Measurements from ENCODE around the gene DMBX1. TPM values are rescaled to one million over a fixed set of nuclear protein-coding genes. Genes with fewer than 3 reads are reported as not detected.
A peak's percentile ranks its signal among the peaks of the same experiment; 100 is the strongest.

Gene DMBX1
- total and polyA plus RNA-seq, 5 donors, result not detected

DNA sequence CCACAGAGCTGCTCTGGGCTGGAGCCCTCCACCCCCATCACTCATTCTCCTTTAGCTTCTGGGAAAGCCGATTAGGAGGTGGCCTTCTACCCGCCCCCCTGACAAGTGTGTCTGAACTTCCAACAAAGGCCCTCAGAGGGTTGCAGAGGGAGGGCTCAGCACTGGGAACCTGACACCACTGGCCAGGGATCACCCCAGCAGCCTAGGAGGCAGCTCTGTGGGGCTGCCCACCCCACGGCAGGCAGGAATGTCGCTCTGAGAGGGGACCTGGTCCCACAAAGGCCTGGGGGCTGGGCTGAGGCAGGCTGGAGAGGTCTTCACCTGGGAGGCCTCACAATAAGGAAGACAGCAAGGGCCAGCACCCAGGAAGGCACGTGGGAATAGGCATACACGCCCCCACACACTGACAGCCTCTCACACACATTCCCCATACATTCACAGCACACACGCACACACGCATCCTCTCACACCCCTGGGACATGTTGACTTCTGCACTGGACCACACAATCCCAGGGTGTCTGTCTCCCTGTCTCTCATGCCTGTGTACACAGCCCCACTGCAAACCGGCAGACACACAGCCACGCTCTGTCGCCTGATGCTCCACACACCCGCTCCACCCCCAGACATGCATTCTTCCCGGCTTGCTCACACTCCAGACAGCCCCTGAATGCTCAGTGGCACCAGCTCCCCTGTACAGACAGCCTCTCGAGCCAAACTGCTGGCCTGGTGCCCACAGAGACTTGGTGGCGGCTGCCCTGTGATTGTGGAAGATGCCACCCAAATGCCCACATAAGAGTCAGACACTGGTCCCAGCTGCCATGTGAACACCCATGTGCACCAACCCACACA lies 30.7 kb downstream of the DMBX1 start:
- Histone ChIP-seq H3K4me3 (ENCODE audit: low read length) (no peak overlapping the region), H3K27ac (ENCODE audit: low read length) (no peak overlapping the region), H3K4me1 (ENCODE audit: control insufficient read depth, insufficient read depth, low read length) (peaks cover 5% of the 10 kb centered on the region), H3K9me3 (ENCODE audit: control insufficient read depth, low read length) (no peaks in the 10 kb centered on the region), H3K27me3 (ENCODE audit: control insufficient read depth, insufficient read depth) (no peaks in the 10 kb centered on the region)
- intact Hi-C loops (cut with DNase I), result loop anchor here in 2 of 4 donors (10.0 kb wide), 2 partner anchors 75 to 115 kb away; no protein-coding TSS in a partner anchor
- peak in 1 of 3 donors; percentile 40 for DNase-seq
- ATAC-seq, result peak in 1 of 2 donors; percentile 32
- 42% methylated on average over 15 of the region's 15 CpGs for WGBS

DNA sequence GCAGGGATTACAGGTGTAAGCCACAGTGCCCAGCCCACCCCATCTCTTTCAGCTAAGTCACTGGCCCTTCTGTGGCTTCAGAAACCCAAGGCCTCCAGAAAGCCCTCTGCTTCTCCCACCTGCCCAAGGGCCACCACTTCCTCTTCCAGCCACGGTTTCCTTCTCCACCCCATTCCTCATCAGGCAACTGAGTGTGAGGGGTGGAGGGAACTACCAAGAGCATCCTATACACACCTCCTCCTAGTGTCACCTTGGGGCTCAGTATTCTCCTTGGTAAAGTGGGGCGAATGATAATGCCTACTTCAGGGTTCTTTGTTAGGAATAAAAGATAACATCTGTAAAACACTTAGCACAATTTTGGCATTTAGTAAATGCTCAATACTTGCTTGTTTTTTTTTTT lies 31.8 kb downstream of the DMBX1 start:
- Histone ChIP-seq H3K4me3 (ENCODE audit: low read length) (no peak overlapping the region), H3K4me1 (ENCODE audit: control insufficient read depth, insufficient read depth, low read length) (peaks cover 5% of the 10 kb centered on the region), H3K9me3 (ENCODE audit: control insufficient read depth, low read length) (no peaks in the 10 kb centered on the region), H3K27me3 (ENCODE audit: control insufficient read depth, insufficient read depth) (no peaks in the 10 kb centered on the region), H3K27ac (ENCODE audit: low read length) (no peak overlapping the region)
- DNase-seq (no peak), ATAC-seq (no peak)
- WGBS, result 77% methylated on average over 2 of the region's 2 CpGs
- intact Hi-C loops (cut with DNase I), result loop anchor here in 2 of 4 donors (10.0 kb wide), 2 partner anchors 77 to 117 kb away; no protein-coding TSS in a partner anchor

DNA sequence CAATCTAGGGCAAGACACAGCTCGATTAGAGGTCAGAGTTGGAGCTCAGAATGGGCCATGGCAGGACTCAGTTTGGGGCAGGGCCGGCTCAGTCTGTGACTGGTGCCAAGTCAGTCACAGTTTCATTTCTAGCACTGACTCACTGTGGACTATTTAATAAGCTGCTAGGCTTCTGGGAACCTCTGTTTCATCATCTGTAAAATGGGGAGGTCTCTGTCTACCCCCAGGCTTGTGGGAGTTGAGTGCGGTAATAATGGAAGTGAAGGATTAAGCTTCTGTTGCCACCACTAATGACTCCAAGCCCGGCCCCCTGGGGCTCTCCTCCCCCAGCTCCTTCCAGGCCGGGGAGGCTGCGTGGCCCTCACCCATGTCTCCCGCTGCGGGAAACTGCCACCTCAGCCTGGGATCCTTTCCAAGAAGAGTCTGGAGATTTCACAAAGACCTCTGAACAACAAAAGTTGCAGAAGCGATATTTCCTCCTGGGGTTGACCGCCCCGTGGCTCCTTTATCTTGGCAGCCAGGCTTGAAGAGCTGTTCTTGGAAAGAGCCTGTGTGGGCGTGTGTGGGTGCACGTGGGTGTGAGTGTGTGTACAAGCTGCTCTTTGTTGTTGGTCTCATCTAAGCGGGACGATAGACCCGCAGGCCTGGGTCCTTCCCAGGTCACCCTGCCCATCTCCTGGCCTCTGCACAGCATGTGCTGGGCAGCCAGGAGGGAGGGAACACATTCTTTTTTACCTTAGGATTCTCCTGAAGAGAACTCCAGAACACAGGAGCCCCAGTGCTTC lies 32.7 kb downstream of the DMBX1 start:
- ATAC-seq (peak; percentile 67 to 71), DNase-seq (peak; percentile 69 to 78 (median 73))
- Histone ChIP-seq H3K27ac (ENCODE audit: low read length) (no peak overlapping the region), H3K4me1 (ENCODE audit: control insufficient read depth, insufficient read depth, low read length) (peaks cover 5% of the 10 kb centered on the region), H3K9me3 (ENCODE audit: control insufficient read depth, low read length) (no peaks in the 10 kb centered on the region), H3K4me3 (ENCODE audit: low read length) (no peak overlapping the region), H3K27me3 (ENCODE audit: control insufficient read depth, insufficient read depth) (no peaks in the 10 kb centered on the region)
- intact Hi-C loops (cut with DNase I), result loop anchor here in 2 of 4 donors (10.0 kb wide), 2 partner anchors 78 to 118 kb away; no protein-coding TSS in a partner anchor
- WGBS, result 13% methylated on average over 16 of the region's 16 CpGs

DNA sequence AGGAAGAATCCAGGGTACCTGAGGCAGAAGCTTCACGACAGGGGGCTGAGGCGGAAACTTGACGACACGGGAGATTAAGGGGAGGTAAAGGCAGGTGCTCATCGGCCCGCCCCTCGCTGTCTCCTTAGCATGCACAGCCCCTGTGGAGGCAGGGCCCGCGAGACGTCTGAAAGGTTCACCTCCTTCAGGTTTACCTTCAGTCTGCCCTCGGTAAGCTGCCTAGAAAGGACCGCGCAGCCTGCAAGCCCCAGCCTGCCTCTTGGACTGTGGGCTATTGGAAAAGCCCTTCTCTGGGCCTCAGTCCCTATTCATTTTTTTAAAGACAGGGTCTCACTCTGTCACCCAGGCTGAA lies 33.3 kb downstream of the DMBX1 start:
- WGBS, result 76% methylated on average over 13 of the region's 13 CpGs
- no peaks in the 10 kb centered on the region for H3K9me3 ChIP-seq (ENCODE audit: control insufficient read depth, low read length)
- no peak overlapping the region for H3K27ac ChIP-seq (ENCODE audit: low read length)
- intact Hi-C loops (cut with DNase I), result loop anchor here in 2 of 4 donors (10.0 kb wide), 2 partner anchors 78 to 118 kb away; no protein-coding TSS in a partner anchor
- no peak overlapping the region for H3K4me3 ChIP-seq (ENCODE audit: low read length)
- no peaks in the 10 kb centered on the region for H3K27me3 ChIP-seq (ENCODE audit: control insufficient read depth, insufficient read depth)
- H3K4me1 ChIP-seq (ENCODE audit: control insufficient read depth, insufficient read depth, low read length), result peaks cover 5% of the 10 kb centered on the region
- ATAC-seq (no peak), DNase-seq (no peak)

DNA sequence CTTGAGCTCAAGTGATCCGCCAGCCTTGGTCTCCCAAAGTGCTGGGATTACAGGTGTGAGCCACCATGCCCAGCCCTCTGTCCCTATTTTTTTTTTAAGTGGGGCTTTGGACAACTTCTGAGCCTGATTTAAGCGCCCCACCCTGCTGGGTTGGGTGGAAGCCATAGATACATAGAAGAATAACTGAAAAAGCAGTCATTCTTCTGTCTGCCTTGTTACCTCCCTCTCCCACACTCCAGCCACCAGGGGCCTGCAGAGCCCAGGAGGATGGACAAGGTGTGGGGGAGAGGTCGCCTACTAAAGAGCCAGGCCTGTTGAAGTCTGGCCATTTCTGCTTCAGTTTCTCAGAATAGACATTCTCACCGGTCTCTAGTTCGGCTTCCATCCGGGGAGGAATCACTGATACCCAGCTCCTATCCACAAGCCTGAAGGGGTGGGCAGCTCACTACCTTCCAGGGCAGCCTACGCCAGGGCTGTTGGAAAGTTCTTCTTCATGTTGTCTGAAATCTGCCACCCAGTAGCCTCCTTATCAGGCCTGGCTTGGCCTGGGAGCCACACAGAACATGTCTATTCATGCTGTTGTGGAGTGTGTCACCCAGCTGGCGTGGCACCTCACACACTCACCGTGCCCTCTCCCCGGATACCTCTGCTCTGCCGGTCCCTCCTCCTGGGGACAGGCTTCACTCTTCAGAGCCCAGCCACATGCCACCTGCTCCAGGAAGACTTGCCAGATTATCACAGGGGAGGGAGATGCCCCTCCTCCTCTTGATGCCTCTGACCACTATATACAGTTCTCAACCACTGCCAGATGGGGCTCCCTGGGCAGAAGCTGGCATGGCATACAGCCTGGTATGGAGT lies 34.1 kb downstream of the DMBX1 start:
- Histone ChIP-seq H3K4me1 (ENCODE audit: control insufficient read depth, insufficient read depth, low read length) (peaks cover 5% of the 10 kb centered on the region), H3K27ac (ENCODE audit: low read length) (no peak overlapping the region), H3K9me3 (ENCODE audit: control insufficient read depth, low read length) (no peaks in the 10 kb centered on the region), H3K4me3 (ENCODE audit: low read length) (no peak overlapping the region), H3K27me3 (ENCODE audit: control insufficient read depth, insufficient read depth) (no peaks in the 10 kb centered on the region)
- ATAC-seq (no peak), DNase-seq (no peak)
- 82% methylated on average over 11 of the region's 11 CpGs for WGBS
- intact Hi-C loops (cut with DNase I), result loop anchor here in 2 of 4 donors (10.0 kb wide), 2 partner anchors 79 to 119 kb away; no protein-coding TSS in a partner anchor

DNA sequence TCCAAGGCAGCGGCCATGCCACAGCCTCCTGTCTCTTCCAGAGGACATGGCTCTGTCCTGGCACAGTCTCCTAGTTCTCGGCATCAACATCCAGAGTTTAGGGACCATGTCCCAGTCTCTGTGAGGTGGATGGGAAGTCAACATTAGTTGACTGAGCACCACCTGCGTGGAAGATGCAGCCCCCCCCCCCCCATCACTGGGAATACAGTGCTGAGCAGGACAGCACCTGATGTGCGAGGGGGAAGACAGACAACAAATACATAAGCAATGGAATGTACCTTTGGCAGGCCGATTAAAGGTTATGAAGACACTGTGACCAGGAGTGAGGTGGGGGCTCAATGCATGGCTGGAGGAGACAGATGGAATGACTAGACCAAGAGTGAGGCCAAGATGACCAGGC lies 35.2 kb downstream of the DMBX1 start:
- ATAC-seq (no peak), DNase-seq (no peak)
- Histone ChIP-seq H3K9me3 (ENCODE audit: control insufficient read depth, low read length) (no peaks in the 10 kb centered on the region), H3K27me3 (ENCODE audit: control insufficient read depth, insufficient read depth) (no peaks in the 10 kb centered on the region), H3K27ac (ENCODE audit: low read length) (no peak overlapping the region), H3K4me3 (ENCODE audit: low read length) (no peak overlapping the region), H3K4me1 (ENCODE audit: control insufficient read depth, insufficient read depth, low read length) (peaks cover 5% of the 10 kb centered on the region)
- intact Hi-C loops (cut with DNase I), result loop anchor here (5.0 to 10.0 kb wide), 5 partner anchors 48 to 120 kb away; no protein-coding TSS in a partner anchor
- WGBS, result 72% methylated on average over 5 of the region's 5 CpGs

DNA sequence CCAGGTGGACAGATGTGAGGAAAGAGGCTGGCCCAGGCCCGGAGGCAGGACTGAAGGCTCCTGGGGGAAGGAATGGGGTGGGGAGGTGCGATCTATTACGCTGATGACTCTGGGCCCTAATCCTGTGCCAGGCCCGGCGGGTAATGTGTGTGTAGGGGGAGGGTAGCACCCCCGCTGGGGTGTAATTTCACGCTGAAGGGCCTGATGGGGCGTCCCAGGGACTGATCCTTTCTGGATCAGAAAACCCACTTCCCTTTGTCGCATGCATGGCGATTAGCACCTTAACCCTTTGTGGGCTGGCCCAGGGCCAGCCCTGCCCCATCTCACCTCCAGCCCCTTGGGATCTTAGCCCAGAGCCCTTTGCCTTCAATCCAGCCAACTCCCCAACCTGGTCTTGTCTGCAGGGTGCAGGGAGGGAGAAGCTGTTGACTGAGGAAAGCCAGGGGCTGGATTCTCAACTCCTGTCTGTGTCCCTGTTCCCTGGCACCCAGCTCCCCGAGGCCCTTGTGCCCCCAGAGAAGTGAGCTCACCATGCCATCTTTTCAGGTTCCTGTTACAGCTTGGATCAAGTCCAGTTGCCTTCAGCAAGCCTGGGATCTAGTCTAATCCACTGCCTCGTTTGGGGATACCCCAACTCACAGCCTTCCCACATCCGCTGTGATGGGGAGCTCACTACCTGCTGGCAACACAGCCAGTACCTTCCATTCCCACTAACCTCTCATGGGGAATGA lies 35.8 kb downstream of the DMBX1 start:
- intact Hi-C loops (cut with DNase I), result loop anchor here (5.0 to 10.0 kb wide), 5 partner anchors 48 to 121 kb away; no protein-coding TSS in a partner anchor
- H3K9me3 ChIP-seq (ENCODE audit: control insufficient read depth, low read length), result no peaks in the 10 kb centered on the region
- H3K27ac ChIP-seq (ENCODE audit: low read length), result no peak overlapping the region
- no peaks in the 10 kb centered on the region for H3K27me3 ChIP-seq (ENCODE audit: control insufficient read depth, insufficient read depth)
- DNase-seq (no peak), ATAC-seq (no peak)
- 61% methylated on average over 13 of the region's 13 CpGs for WGBS
- H3K4me1 ChIP-seq (ENCODE audit: control insufficient read depth, insufficient read depth, low read length), result peaks cover 5% of the 10 kb centered on the region
- H3K4me3 ChIP-seq (ENCODE audit: low read length), result no peak overlapping the region

DNA sequence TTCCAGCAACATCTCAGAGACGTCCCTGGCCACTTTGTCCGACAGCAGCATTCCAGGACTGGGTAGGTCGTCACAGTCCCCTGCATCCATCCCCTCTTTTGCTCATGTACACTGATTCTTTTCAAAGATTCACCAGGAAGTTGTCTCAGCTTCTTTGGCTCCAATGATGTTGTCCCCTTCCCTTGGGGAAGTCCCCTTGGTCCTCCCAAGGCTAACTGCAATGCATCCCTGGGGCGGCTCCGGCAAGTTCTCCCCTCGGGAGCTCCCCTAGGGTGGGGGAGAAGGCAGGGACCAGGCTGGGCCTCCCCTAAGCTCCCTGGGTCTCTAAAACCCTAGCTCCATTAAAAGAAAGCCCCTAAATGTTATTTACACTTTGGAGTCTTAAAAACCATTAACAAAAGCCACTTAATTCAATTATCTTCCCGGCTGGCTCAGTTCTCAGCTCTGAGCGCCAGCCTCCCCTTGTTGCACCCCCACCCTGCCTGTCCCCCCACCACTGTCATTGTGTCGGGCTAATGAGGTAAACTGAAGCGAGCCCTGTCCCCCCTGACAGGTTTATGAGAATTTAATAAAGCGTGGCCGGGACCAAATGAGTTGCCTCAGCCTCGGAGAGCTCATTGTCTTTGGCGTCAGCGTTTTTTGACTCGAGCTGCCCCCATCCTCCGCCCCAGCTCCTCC lies 36.5 kb downstream of the DMBX1 start:
- no peaks in the 10 kb centered on the region for H3K27me3 ChIP-seq (ENCODE audit: control insufficient read depth, insufficient read depth)
- intact Hi-C loops (cut with DNase I), result loop anchor here (2.0 to 10.0 kb wide), 8 partner anchors 45 to 121 kb away; no protein-coding TSS in a partner anchor
- no peak overlapping the region for H3K27ac ChIP-seq (ENCODE audit: low read length)
- WGBS, result 45% methylated on average over 17 of the region's 17 CpGs
- peaks cover 5% of the 10 kb centered on the region for H3K4me1 ChIP-seq (ENCODE audit: control insufficient read depth, insufficient read depth, low read length)
- no peak overlapping the region for H3K4me3 ChIP-seq (ENCODE audit: low read length)
- ATAC-seq (no peak), DNase-seq (no peak)
- H3K9me3 ChIP-seq (ENCODE audit: control insufficient read depth, low read length), result no peaks in the 10 kb centered on the region

DNA sequence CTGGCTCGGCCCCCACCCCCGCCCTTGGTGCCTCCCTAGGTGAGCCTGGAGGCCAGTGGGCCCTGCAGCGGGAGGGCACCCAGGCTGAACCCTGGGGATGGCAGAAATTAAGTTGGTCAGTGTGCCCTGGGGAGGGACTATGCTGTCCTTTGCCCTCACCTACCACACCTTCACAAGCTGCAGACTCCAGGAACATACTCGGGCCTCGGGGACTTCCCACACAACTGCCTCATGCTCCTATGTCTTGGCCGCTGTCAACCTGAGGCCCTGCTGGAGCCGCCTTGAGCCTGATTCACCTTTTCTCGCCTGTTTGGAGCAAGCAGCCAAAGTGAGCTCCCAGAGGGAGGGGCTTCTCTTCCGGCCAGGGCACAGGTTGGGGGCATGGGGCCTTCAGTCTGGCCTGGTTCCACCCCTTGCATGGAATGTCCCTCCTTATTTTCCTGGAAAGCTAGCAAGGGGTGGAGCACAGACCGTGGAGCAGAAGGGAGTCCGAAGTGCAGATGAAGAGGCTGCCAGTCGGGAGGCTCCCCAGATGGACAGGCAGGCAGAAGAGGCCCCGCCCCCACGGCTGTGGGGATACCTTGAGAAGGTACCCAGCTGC lies 37.2 kb downstream of the DMBX1 start:
- intact Hi-C loops (cut with DNase I), result loop anchor here (2.0 to 10.0 kb wide), 8 partner anchors 46 to 122 kb away; no protein-coding TSS in a partner anchor
- Histone ChIP-seq H3K4me1 (ENCODE audit: control insufficient read depth, insufficient read depth, low read length) (peaks cover 5% of the 10 kb centered on the region), H3K27me3 (ENCODE audit: control insufficient read depth, insufficient read depth) (no peaks in the 10 kb centered on the region), H3K4me3 (ENCODE audit: low read length) (no peak overlapping the region), H3K27ac (ENCODE audit: low read length) (no peak overlapping the region), H3K9me3 (ENCODE audit: control insufficient read depth, low read length) (no peaks in the 10 kb centered on the region)
- DNase-seq, result no peak
- ATAC-seq, result no peak
- 43% methylated on average over 14 of the region's 14 CpGs for WGBS

All from right cardiac atrium (tissue), 5 donors.